D341Med (cell line): ENCODE measurements around the gene KRTAP10-11.
"Not testable (repeated sequence)": the region's sequence is repeated elsewhere in the genome, so short reads cannot be mapped to it uniquely, and the experiment has no call there.

ENCODE experiments used
- DNase-seq: peaks from one replicate; pipeline ENCODE4 v3.0.0; 2012; ENCODE audit warnings: low spot score

Gene KRTAP10-11

GRCh38 chr21:44638506-44639330 is 7.5 kb upstream of the KRTAP10-11 start:
- DNase-seq: not testable (repeated sequence)

GRCh38 chr21:44639331-44639655 is 6.9 kb upstream of the KRTAP10-11 start:
- DNase-seq: no peak

- DNase-seq: no peak
These were observed 5.5 kb upstream of the KRTAP10-11 start for GRCh38 chr21:44640761-44641160.

- DNase-seq: no peak
These were observed 2.4 kb upstream of the KRTAP10-11 start for GRCh38 chr21:44643741-44644310.

DNA sequence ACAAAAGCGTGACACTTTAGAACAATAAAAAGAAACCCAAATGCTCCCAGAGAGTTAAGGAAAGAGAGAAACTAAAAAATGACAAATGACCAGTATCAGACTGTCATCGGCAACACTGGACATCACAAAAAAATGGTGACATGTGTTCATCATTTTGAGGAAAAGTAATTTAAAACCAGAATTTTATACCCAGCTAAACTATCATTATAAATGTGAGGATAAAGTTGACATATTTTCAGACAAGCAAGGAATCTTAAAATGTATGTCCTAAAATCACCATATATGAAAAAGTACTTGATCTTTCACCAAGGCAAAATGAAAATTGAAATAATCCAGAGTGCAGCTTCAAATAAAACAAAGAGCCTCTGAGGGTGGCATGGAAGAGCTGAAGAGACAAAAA is 1.3 kb upstream of the KRTAP10-11 start:
- DNase-seq: no peak

- no peak for DNase-seq
These were observed 973 bp downstream of the KRTAP10-11 start for GRCh38 chr21:44647222-44647552.

- no peak for DNase-seq
These were observed 2.5 kb downstream of the KRTAP10-11 start for GRCh38 chr21:44648557-44649311.

- DNase-seq: no peak
These were observed 3.4 kb downstream of the KRTAP10-11 start for GRCh38 chr21:44649521-44650100.

- DNase-seq: no peak
These were observed 4.2 kb downstream of the KRTAP10-11 start for GRCh38 chr21:44650265-44650972.

GRCh38 chr21:44650973-44651675 is 4.9 kb downstream of the KRTAP10-11 start:
- no peak for DNase-seq

GRCh38 chr21:44653123-44653522 is 6.9 kb downstream of the KRTAP10-11 start:
- no peak for DNase-seq

GRCh38 chr21:44653656-44654575 is 7.7 kb downstream of the KRTAP10-11 start:
- no peak for DNase-seq

GRCh38 chr21:44654576-44655175 is 8.5 kb downstream of the KRTAP10-11 start, which contains the start of gene KRTAP12-4:
KRTAP12-4 (minus strand) TSS chr21:44654659; CDS start chr21:44654614, 45 bp downstream.
- DNase-seq: no peak

- no peak for DNase-seq
These were observed 10.7 kb downstream of the KRTAP10-11 start for GRCh38 chr21:44656868-44657267.

GRCh38 chr21:44657635-44658540 is 11.7 kb downstream of the KRTAP10-11 start, which contains the start of gene KRTAP12-3:
KRTAP12-3 (plus strand) TSS chr21:44657932; CDS start chr21:44657980, 48 bp downstream.
- no peak for DNase-seq

DNA sequence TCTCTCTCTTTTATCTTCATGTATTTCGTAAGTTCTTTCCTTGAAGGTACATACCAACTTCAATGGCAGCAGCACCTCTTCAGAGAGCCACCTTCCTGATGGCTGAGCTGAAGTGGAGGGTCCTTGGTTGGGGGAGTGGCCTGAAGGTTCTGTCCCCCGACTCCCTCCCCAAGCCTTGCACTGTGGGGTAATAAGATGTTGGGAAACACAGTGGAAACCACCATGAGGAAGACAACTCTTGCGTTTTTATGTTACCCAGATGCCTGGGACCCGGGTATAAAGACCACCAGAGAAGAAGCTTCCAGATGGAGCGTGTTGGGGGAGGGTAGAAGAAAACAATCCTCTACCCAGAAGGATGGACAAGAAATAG is 12.3 kb downstream of the KRTAP10-11 start:
- no peak for DNase-seq

DNA sequence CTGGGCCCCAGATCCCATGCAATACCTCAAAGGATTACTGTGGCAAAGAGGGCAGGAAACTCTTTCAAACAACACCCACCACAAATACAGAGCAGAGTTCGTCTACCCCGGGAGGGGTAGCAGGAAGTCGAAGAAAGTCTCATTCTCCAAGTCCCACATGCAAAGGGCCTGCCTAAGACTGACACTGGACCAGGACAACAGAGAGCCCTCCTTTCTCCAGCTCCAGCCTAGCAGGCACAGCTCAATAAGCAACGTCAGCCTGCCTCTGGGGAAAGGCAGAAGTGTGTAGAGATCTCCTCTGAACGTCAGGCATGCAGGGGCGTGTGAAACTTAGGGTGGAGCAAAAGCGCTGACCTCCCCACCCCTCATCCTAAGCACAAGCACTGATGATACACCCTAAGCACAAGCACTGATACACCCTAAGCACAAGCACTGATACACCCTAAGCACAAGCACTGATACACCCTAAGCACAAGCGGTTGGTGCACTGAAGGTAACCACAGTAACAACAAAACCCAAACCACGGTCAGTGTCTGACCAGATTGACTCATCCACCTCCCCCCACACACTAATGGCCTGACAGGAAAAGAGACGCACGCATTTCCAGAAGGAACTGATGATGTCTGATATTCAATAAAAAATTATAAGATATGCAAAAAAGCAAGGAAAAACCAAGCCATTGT is 12.8 kb downstream of the KRTAP10-11 start:
- no peak for DNase-seq

DNA sequence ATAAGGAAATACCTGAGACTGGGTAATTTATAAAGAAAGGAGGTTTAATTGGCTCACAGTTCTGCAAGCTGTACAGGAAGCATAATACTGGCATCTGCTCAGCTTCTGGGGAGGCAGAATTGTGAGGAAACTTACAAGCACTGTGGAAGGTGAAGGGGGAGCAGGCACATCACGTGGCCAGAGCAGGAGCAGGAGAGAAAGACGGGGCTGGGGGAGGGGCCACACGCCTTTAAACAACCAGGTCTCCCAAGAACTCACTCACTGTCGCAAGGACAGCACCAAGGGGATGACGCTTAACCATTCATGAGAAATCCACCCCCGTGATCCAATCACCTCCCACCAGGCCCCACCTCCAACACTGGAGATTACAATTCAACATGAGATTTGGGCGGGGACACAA is 15.4 kb downstream of the KRTAP10-11 start:
- not testable (repeated sequence) for DNase-seq
